Immature natural killer cell (primary cell): ENCODE data around the gene SPRED2. TPM values are rescaled to one million over a fixed set of nuclear protein-coding genes. Genes with fewer than 3 reads are reported as not detected.
A peak's percentile ranks its signal among the peaks of the same experiment; 100 is the strongest.

Experiments used
- DNase-seq, 3 donors: peaks; one replicate each; pipeline ENCODE4 v3.0.0; 2022; ENCODE audit warnings: mixed read lengths in 1 of 3
- H3K27ac Mint-ChIP-seq, 6 donors: one replicate each; pipeline ENCODE4 v1.8.0; 2020; ENCODE audit warnings: mixed read lengths in 6 of 6, mild to moderate bottlenecking in 5 of 6, inconsistent platforms in 4 of 6, moderate library complexity in 3 of 6
- H3K27me3 Mint-ChIP-seq, 3 donors: one replicate each; pipeline ENCODE4 v1.8.0; 2020 to 2021; ENCODE audit warnings: low read depth in 3 of 3, mild to moderate bottlenecking in 3 of 3, mixed read lengths in 3 of 3, moderate library complexity in 3 of 3, inconsistent platforms in 1 of 3
- H3K36me3 Mint-ChIP-seq, 3 donors: one replicate each; pipeline ENCODE4 v1.8.0; 2020; ENCODE audit warnings: mixed read lengths in 3 of 3, inconsistent platforms in 2 of 3, mild to moderate bottlenecking in 2 of 3
- H3K4me1 Mint-ChIP-seq, 2 donors: one replicate each; pipeline ENCODE4 v1.8.0; 2020; ENCODE audit warnings: inconsistent platforms in 2 of 2, mild to moderate bottlenecking in 2 of 2, mixed read lengths in 2 of 2, moderate library complexity in 1 of 2
- H3K4me3 Mint-ChIP-seq, 5 donors: one replicate each; pipeline ENCODE4 v1.8.0; 2020; ENCODE audit warnings: mild to moderate bottlenecking in 5 of 5, mixed read lengths in 5 of 5, inconsistent platforms in 3 of 5, moderate library complexity in 3 of 5
- H3K9me3 Mint-ChIP-seq, 6 donors: one replicate each; pipeline ENCODE4 v1.8.0; 2020; ENCODE audit warnings: mild to moderate bottlenecking in 6 of 6, mixed read lengths in 6 of 6, inconsistent platforms in 4 of 6, moderate library complexity in 3 of 6
- polyA plus RNA-seq, 3 donors: library from polyadenylated mRNA; unstranded; fragments of 300-500 nt; fragmentation: Illumina TruSeq; gene quantifications; one replicate each; pipeline ENCODE4 v1.2.3, GENCODE V29; 2021

SPRED2 gene
- polyA plus RNA-seq, 3 donors from 2014 or later, result 0.67 to 1.4 TPM; not detected in 1

DNA sequence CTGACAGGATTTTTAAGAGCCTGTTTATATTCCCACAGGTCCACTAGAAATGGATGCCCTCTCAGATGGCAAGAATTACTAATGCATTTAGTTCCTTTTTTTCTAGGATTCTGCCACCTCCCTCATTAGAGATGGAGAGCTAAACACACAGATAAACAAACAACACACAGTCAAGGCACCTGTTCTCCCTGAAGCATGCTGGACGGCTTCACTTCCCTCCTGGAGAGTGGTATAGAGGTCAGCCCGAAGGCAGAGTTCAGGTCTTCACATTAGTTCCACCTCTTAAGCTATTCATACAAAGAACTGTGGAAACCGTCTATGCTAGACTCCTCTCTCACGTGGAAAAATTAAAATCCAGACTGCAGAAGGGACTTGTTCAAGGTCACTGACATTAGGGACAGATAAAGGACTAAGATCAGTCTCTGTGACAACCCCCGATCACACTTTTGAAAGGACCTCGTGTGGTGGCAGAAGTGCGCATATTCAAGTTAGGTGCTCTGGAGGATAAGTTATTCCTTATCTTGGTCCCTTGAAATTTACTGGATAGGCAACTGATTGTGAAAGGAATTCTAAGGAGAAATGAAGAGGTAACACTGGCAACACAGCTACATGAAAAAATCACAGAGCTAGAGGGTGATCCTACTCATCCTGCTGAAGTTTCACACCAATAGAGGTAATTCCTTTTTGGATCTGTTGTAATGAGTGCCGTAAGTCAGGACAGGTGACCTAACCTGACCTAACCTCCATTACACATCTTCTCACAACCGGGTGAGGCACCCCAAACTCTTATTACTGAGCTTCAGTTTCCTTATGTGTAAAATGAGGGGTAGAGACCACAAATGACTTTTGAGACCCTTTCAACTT lies 75.1 kb downstream of the SPRED2 start:
- DNase-seq, result no peak
- H3K27me3 Mint-ChIP-seq, result peaks cover 1 to 3% (median 2%) of the 10 kb centered on the region in 3 donors
- peaks cover 4 to 13% of the 10 kb centered on the region in 2 donors for H3K4me1 Mint-ChIP-seq
- H3K4me3 Mint-ChIP-seq, result no peak overlapping the region
- H3K27ac Mint-ChIP-seq, result no peak overlapping the region
- H3K9me3 Mint-ChIP-seq, result no peaks in the 10 kb centered on the region
- no peaks in the 10 kb centered on the region for H3K36me3 Mint-ChIP-seq

- DNase-seq, result no peak
- Mint-ChIP-seq H3K27ac (no peak overlapping the region), H3K4me3 (no peak overlapping the region), H3K9me3 (no peaks in the 10 kb centered on the region), H3K36me3 (no peaks in the 10 kb centered on the region), H3K4me1 (peaks cover 23 to 33% of the 10 kb centered on the region in 2 donors), H3K27me3 (peaks cover 2 to 3% (median 2%) of the 10 kb centered on the region in 3 donors)
Observed at GRCh38 chr2:65355186-65355831, 77.1 kb downstream of the SPRED2 start.

- Mint-ChIP-seq H3K4me3 (no peak overlapping the region), H3K36me3 (no peaks in the 10 kb centered on the region), H3K4me1 (peaks cover 23 to 34% of the 10 kb centered on the region in 2 donors), H3K27me3 (peaks cover 2 to 3% (median 2%) of the 10 kb centered on the region in 3 donors), H3K27ac (no peak overlapping the region), H3K9me3 (no peaks in the 10 kb centered on the region)
- DNase-seq, result no peak
Observed at GRCh38 chr2:65354773-65355172, 77.6 kb downstream of the SPRED2 start.

- no peak overlapping the region for H3K27ac Mint-ChIP-seq
- no peak for DNase-seq
Observed at GRCh38 chr2:65353927-65354326, 78.5 kb downstream of the SPRED2 start.

DNA sequence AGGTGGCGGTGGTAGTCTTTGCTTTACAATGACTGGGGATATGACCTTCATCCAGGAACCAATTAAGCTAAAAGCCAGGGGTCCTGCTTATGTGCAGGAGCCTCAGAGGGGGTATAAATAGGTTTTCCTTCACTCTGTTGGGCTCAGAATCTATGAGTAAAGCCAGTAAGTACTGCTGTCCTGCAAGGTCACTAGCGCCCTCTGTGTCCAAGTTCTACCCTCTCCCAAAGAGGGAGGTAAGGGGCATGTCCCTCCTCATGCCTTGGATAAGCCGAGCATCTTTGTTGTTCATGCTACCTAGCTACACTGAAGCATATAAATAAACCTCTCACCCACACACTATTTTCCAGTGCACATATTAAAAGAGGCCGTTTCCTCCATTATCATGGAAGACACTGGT lies 79.4 kb downstream of the SPRED2 start:
- H3K4me3 Mint-ChIP-seq, result no peak overlapping the region
- no peaks in the 10 kb centered on the region for H3K36me3 Mint-ChIP-seq
- peaks cover 22 to 31% of the 10 kb centered on the region in 2 donors for H3K4me1 Mint-ChIP-seq
- H3K9me3 Mint-ChIP-seq, result peaks cover 0 to 1% (median 0%) of the 10 kb centered on the region in 6 donors
- no peak for DNase-seq
- peaks cover 2 to 4% (median 3%) of the 10 kb centered on the region in 3 donors for H3K27me3 Mint-ChIP-seq
- H3K27ac Mint-ChIP-seq, result no peak overlapping the region

More at GRCh38 chr2:65353927-65354326, 78.5 kb downstream of the SPRED2 start:
- peaks cover 23 to 34% of the 10 kb centered on the region in 2 donors for H3K4me1 Mint-ChIP-seq
- H3K9me3 Mint-ChIP-seq, result peaks cover 0 to 1% (median 0%) of the 10 kb centered on the region in 6 donors
- H3K36me3 Mint-ChIP-seq, result no peaks in the 10 kb centered on the region
- H3K27me3 Mint-ChIP-seq, result peaks cover 2 to 4% (median 3%) of the 10 kb centered on the region in 3 donors
- H3K4me3 Mint-ChIP-seq, result no peak overlapping the region

DNA sequence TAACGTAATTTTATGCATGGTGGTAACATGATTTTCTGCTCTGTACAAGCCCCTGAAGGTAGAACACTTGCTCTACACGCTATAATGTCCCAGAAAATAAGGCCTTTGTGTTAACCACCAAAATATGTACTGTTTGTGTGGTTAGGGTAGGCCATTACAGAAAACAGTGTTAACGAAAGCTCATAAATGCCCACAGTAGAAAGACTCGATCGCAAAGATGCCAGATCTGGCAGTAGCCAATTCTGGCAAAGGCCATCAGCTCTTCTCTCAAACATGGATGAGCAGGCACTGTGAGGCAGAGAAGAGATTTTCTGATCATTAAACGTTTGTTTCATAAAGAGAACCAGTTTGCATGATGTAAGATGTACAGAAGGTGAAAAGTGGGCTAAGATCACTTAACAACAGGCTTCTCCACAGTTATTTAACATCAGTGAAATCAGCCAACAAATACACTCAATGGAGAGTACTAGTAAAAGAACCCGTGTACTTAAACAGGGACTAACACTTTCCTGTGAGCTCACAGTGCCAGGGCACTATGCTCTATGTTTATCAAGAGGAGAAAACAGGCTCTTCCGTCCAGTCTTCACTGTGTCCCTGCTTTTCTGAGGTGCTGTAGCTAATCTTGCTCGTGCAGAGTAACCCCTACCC lies 80.3 kb downstream of the SPRED2 start:
- DNase-seq, result peak in 2 of 3 donors; percentile 23 to 31
- Mint-ChIP-seq H3K36me3 (peaks cover 0 to 8% (median 0%) of the 10 kb centered on the region in 3 donors), H3K4me1 (peaks cover 23 to 24% of the 10 kb centered on the region in 2 donors), H3K9me3 (peaks cover 0 to 3% (median 0%) of the 10 kb centered on the region in 6 donors), H3K4me3 (peak overlapping the region; percentile 26 to 67 (median 51)), H3K27me3 (peaks cover 2 to 4% (median 3%) of the 10 kb centered on the region in 3 donors), H3K27ac (peak overlapping the region in 3 of 6 donors; percentile 1 to 54 (median 1))

GRCh38 chr2:65351234-65351947 lies 81.0 kb downstream of the SPRED2 start:
- Mint-ChIP-seq H3K27me3 (peaks cover 2 to 7% (median 3%) of the 10 kb centered on the region in 3 donors), H3K27ac (peak overlapping the region in 2 of 6 donors; percentile 17 to 54)
- peak in 1 of 3 donors; percentile 19 for DNase-seq

DNA sequence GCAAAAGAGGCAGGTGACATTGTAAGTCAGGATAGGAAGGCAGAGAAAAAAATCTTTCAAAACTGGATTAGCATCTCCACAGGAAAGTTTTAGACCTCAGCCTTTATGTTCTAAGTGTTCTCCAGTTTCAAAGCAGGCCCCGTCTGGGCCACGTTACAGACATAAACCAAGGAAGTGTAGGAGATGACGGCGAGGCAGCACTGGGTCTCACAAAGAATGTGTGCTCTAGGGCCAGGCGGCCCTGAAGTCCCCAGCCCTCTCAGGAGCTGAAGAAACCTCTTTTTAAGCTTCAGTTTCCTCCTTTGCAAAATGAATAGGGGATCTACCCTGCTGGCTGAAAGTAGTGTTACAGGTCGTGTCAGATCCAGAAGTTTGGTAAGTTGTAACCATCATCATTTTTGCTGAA lies 81.7 kb downstream of the SPRED2 start:
- Mint-ChIP-seq H3K27ac (no peak overlapping the region), H3K27me3 (peaks cover 2 to 7% (median 3%) of the 10 kb centered on the region in 3 donors)
- no peak for DNase-seq

More at GRCh38 chr2:65351234-65351947, 81.0 kb downstream of the SPRED2 start:
- Mint-ChIP-seq H3K36me3 (peaks cover 0 to 15% (median 0%) of the 10 kb centered on the region in 3 donors), H3K9me3 (peaks cover 0 to 3% (median 0%) of the 10 kb centered on the region in 6 donors), H3K4me1 (peaks cover 23 to 24% of the 10 kb centered on the region in 2 donors), H3K4me3 (peak overlapping the region; percentile 26 to 67 (median 51))

DNA sequence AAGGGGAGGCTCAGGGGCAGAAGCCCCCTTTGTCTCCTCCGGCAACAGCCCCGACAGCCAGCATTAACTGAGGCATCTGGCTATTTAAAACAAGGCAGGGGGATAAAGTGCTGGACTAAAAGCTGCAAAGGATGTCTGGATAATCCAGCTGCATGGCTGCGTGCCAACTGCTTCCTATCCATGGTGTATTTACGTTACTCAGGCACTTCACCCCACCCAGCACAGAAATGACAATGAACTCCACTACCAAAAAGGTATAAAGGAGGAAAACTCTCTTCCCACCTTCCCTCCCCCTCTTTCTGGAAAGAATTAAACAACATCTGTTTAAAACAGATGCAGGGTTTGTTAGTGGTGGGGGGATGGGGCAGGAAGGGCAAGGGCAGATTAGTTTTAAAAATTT lies 82.5 kb downstream of the SPRED2 start:
- peaks cover 0 to 18% (median 0%) of the 10 kb centered on the region in 3 donors for H3K36me3 Mint-ChIP-seq
- H3K27me3 Mint-ChIP-seq, result peaks cover 0 to 7% (median 3%) of the 10 kb centered on the region in 3 donors
- H3K9me3 Mint-ChIP-seq, result peaks cover 0 to 3% (median 0%) of the 10 kb centered on the region in 6 donors
- peaks cover 23 to 24% of the 10 kb centered on the region in 2 donors for H3K4me1 Mint-ChIP-seq
- H3K4me3 Mint-ChIP-seq, result no peak overlapping the region
- DNase-seq, result no peak
- H3K27ac Mint-ChIP-seq, result no peak overlapping the region

More for the DNA sequence above, 81.7 kb downstream of the SPRED2 start:
- Mint-ChIP-seq H3K4me1 (peaks cover 23 to 24% of the 10 kb centered on the region in 2 donors), H3K36me3 (peaks cover 0 to 18% (median 0%) of the 10 kb centered on the region in 3 donors), H3K4me3 (no peak overlapping the region), H3K9me3 (peaks cover 0 to 3% (median 0%) of the 10 kb centered on the region in 6 donors)

DNA sequence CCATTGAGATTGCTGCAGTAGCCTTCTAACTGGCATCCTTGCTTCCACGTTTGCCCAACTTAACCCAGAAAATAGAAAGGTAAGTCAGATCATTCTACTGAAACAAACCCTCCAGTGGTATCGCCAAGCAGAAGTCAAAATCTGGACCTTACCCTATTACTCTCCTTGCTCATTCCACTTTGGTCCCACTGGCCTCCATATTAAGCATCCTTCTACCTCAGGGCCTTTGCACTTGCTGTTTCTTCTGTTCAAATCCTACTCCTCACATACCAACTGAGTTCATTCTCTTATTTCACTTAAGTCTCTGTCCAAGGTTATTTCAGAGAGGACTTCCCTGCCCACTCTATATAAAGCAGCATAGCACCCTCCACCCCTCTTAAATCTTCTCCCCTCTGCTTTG lies 84.5 kb downstream of the SPRED2 start:
- H3K36me3 Mint-ChIP-seq, result peaks cover 0 to 18% (median 0%) of the 10 kb centered on the region in 3 donors
- no peak overlapping the region for H3K4me3 Mint-ChIP-seq
- no peak overlapping the region for H3K27ac Mint-ChIP-seq

GRCh38 chr2:65345631-65346030 lies 86.8 kb downstream of the SPRED2 start:
- Mint-ChIP-seq H3K4me3 (no peak overlapping the region), H3K27ac (no peak overlapping the region), H3K27me3 (peaks cover 2 to 5% (median 3%) of the 10 kb centered on the region in 3 donors), H3K36me3 (peaks cover 0 to 20% (median 0%) of the 10 kb centered on the region in 3 donors), H3K9me3 (peaks cover 0 to 3% (median 0%) of the 10 kb centered on the region in 6 donors), H3K4me1 (peaks cover 13 to 17% of the 10 kb centered on the region in 2 donors)
- DNase-seq, result no peak

More for the DNA sequence above, 84.5 kb downstream of the SPRED2 start:
- Mint-ChIP-seq H3K9me3 (peaks cover 0 to 3% (median 0%) of the 10 kb centered on the region in 6 donors), H3K27me3 (peaks cover 0 to 7% (median 0%) of the 10 kb centered on the region in 3 donors), H3K4me1 (peaks cover 32 to 34% of the 10 kb centered on the region in 2 donors)
- no peak for DNase-seq

- Mint-ChIP-seq H3K4me1 (peaks cover 9 to 14% of the 10 kb centered on the region in 2 donors), H3K27me3 (peaks cover 3 to 5% (median 4%) of the 10 kb centered on the region in 3 donors), H3K27ac (no peak overlapping the region), H3K36me3 (peaks cover 0 to 22% (median 0%) of the 10 kb centered on the region in 3 donors), H3K9me3 (peaks cover 0 to 3% (median 0%) of the 10 kb centered on the region in 6 donors), H3K4me3 (peak overlapping the region in 2 of 5 donors; percentile 8 to 24)
- DNase-seq, result no peak
Observed at GRCh38 chr2:65344689-65345088, 87.7 kb downstream of the SPRED2 start.
